Adipocyte (in vitro differentiated cells): Measurements from ENCODE around the gene RBMS2.

ENCODE experiments used
- DNase-seq: peaks from one replicate; pipeline ENCODE4 v3.0.0-alpha.2; 2015; ENCODE audit warnings: low read depth
- H3K27me3 ChIP-seq: replicated peaks from 2 replicates; pipeline ENCODE4 v1.7.0; 2013; ENCODE audit warnings: mild to moderate bottlenecking, low read length, moderate library complexity; ENCODE audit not compliant: control insufficient read depth, insufficient read depth
- H3K36me3 ChIP-seq: 2 replicates; pipeline ENCODE4 v1.7.0; 2013; ENCODE audit warnings: low read length, mild to moderate bottlenecking, moderate library complexity; ENCODE audit not compliant: control insufficient read depth, insufficient read depth, severe bottlenecking
- H3K4me1 ChIP-seq: 2 replicates; pipeline ENCODE4 v1.7.0; 2013; ENCODE audit warnings: mild to moderate bottlenecking, low read length, moderate library complexity; ENCODE audit not compliant: control insufficient read depth, insufficient read depth
- H3K4me3 ChIP-seq: 2 replicates; pipeline ENCODE4 v1.7.0; 2013; ENCODE audit warnings: mild to moderate bottlenecking, low read length, moderate library complexity
- H3K9ac ChIP-seq: 2 replicates; pipeline ENCODE4 v1.7.0; 2013; ENCODE audit warnings: mild to moderate bottlenecking, low read length, moderate library complexity
- H3K9me3 ChIP-seq: 2 replicates; pipeline ENCODE4 v1.7.0; 2013; ENCODE audit warnings: mild to moderate bottlenecking, low read length, moderate library complexity; ENCODE audit not compliant: control insufficient read depth

RBMS2 gene

GRCh38 chr12:56632701-56633467 is 111.3 kb downstream of the RBMS2 start:
- H3K27me3 ChIP-seq: no peaks in the 10 kb centered on the region
- DNase-seq: peak; percentile 24
- H3K36me3 ChIP-seq: peaks cover 8% of the 10 kb centered on the region
- no peaks in the 10 kb centered on the region for H3K9me3 ChIP-seq
- H3K4me1 ChIP-seq: peaks cover 58% of the 10 kb centered on the region
- H3K4me3 ChIP-seq: peak overlapping the region; percentile 99
- H3K9ac ChIP-seq: peak overlapping the region; percentile 96

- peaks cover 16% of the 10 kb centered on the region for H3K36me3 ChIP-seq
- H3K27me3 ChIP-seq: no peaks in the 10 kb centered on the region
- H3K4me3 ChIP-seq: peak overlapping the region; percentile 99
- H3K9me3 ChIP-seq: no peaks in the 10 kb centered on the region
- peak; percentile 2 for DNase-seq
- peaks cover 52% of the 10 kb centered on the region for H3K4me1 ChIP-seq
- H3K9ac ChIP-seq: peak overlapping the region; percentile 96
Measured at GRCh38 chr12:56633468-56634241, 112.0 kb downstream of the RBMS2 start.

- Histone ChIP-seq H3K4me1 (peaks cover 52% of the 10 kb centered on the region), H3K36me3 (peaks cover 23% of the 10 kb centered on the region), H3K27me3 (no peaks in the 10 kb centered on the region), H3K9ac (peak overlapping the region; percentile 96), H3K9me3 (no peaks in the 10 kb centered on the region), H3K4me3 (peak overlapping the region; percentile 99)
- peak; percentile 49 for DNase-seq
Measured at GRCh38 chr12:56634242-56634836, 112.7 kb downstream of the RBMS2 start.

GRCh38 chr12:56634837-56635791 is 113.5 kb downstream of the RBMS2 start:
- Histone ChIP-seq H3K36me3 (peaks cover 30% of the 10 kb centered on the region), H3K9ac (peak overlapping the region; percentile 96), H3K27me3 (no peaks in the 10 kb centered on the region), H3K4me3 (peak overlapping the region; percentile 99), H3K4me1 (peaks cover 52% of the 10 kb centered on the region), H3K9me3 (no peaks in the 10 kb centered on the region)
- peak; percentile 79 for DNase-seq

DNA sequence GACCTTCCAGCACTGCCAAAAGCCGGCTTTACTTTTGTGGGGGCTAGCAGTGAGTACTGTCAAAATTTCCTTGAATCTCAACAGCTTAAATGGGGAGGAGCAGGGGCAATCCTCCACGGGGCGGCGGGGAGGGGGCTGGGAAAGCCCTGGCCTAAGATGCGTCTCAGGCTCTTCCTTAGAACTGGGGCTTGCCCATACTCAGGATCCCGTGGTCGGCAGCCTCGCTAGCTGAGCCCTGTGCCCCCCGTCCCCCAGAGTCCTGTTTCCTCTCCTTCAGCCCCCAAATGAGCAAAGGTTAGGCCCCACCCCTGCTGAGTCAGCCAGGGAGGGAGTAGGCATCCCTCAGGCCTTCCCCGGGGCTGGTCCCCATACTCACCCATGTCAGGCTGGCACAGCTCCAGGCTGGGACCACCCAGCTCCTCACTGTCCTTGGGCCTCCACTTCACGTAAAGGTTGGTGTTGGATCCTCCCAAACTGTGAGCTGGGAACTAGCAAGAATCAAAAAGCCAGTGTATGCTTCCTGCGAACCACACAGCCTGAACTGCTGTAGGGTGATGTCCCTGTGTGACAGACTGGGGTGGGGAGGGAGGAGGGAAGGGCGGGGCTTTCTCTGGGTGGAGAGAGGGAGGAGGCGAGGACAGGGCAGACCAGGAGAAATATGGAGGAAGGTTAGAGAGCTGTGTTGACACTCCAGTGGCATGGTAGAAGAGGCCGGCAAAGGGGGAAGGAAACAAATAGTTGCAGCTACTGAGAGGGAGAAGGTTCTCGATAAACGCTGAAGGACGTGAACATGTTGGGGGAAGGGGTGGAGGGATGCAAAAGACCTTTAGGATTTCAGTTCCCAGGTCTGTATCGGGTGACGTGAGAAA is 114.4 kb downstream of the RBMS2 start:
- peaks cover 43% of the 10 kb centered on the region for H3K4me1 ChIP-seq
- H3K9me3 ChIP-seq: no peaks in the 10 kb centered on the region
- no peaks in the 10 kb centered on the region for H3K27me3 ChIP-seq
- H3K4me3 ChIP-seq: peak overlapping the region; percentile 99
- DNase-seq: peak; percentile 95
- H3K9ac ChIP-seq: peak overlapping the region; percentile 96
- H3K36me3 ChIP-seq: peaks cover 40% of the 10 kb centered on the region

DNA sequence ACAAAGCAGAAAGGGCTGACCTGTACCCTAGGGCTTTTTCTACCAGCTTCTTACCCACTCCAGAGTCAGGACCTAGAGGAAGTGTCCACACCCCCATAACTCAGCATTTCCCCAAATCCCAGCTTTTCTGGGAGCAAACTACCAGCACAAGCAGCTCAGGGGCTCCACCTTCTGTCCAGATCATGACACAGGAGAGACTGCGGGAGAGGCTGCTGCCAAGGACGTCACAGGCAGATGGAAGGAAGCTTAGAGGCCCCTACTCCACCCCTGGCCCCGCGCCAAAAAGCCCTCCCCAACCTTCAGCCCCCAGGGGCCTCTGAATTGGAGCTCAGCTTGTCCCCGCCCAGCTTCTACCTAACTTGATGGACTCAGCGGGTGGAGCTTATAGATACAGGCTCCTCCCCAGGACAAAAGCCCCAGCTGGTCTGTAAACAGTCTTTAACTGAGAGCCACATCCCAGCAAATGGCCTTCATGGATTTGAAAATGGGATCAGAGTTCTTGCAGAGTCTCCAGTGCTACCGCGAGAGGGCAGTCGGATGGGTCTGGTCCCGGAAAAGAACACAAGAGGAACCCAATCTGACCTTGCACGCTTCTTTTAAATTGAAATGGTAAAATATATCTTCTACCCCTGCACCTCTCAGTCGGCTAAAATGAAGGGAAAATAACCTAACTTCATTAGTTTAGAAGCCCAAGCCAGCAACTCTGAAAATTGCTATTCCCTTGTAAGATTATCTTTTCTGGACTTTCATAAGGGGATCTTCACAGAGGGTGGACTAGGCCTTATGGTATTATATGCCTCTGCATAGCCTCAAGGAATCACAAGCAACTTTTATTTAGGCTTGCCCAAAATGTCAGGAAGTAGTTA is 115.3 kb downstream of the RBMS2 start:
- H3K9ac ChIP-seq: peak overlapping the region; percentile 96
- peaks cover 37% of the 10 kb centered on the region for H3K4me1 ChIP-seq
- H3K4me3 ChIP-seq: peak overlapping the region; percentile 99
- peak; percentile 100 for DNase-seq
- peaks cover 48% of the 10 kb centered on the region for H3K36me3 ChIP-seq
- H3K9me3 ChIP-seq: no peaks in the 10 kb centered on the region
- H3K27me3 ChIP-seq: no peaks in the 10 kb centered on the region

DNA sequence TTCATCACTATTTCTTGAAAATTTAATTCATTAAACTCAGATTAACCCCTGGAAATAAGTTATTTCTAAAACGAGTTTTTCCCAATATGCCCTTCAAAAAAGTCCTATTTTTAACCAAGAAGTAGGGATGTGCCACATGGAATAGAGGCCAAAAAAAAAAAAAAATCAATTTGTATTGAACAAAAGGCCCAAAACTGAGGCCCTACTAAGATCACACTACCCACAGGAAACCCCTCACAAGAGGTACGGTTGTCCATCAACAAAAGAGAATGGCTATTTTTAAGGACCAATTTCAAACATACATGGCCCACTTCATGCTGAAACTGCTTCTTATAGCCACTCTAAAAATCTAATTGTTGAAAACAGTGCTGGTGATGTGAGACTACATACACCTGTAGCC is 116.0 kb downstream of the RBMS2 start:
- peaks cover 35% of the 10 kb centered on the region for H3K4me1 ChIP-seq
- no peaks in the 10 kb centered on the region for H3K27me3 ChIP-seq
- H3K9me3 ChIP-seq: no peaks in the 10 kb centered on the region
- peak overlapping the region; percentile 83 for H3K9ac ChIP-seq
- peaks cover 56% of the 10 kb centered on the region for H3K36me3 ChIP-seq
- no peak for DNase-seq
- H3K4me3 ChIP-seq: no peak overlapping the region

DNA sequence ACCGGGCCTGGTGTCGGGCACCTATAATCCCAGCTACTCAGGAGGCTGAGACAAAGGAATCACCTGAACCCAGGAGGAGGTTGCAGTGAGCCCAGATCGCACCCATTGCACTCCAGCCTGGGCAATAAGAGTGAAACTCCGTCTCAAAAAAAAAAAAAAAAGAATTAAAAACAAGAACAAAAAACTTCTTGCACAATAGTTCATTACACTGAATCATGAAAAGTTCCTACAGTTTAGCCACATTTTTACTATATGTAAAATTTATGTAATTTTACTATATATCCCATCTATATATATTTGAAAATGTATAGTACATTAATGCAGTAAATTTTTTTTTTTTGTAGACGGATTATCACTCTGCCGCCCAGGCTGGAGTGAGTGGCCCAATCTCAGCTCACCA is 119.6 kb downstream of the RBMS2 start:
- no peaks in the 10 kb centered on the region for H3K27me3 ChIP-seq
- peaks cover 38% of the 10 kb centered on the region for H3K4me1 ChIP-seq
- no peak overlapping the region for H3K9ac ChIP-seq
- peaks cover 77% of the 10 kb centered on the region for H3K36me3 ChIP-seq
- no peaks in the 10 kb centered on the region for H3K9me3 ChIP-seq
- H3K4me3 ChIP-seq: no peak overlapping the region
- no peak for DNase-seq

- H3K4me1 ChIP-seq: peaks cover 26% of the 10 kb centered on the region
- peak overlapping the region; percentile 100 for H3K9ac ChIP-seq
- no peaks in the 10 kb centered on the region for H3K27me3 ChIP-seq
- H3K4me3 ChIP-seq: peak overlapping the region; percentile 100
- H3K36me3 ChIP-seq: peaks cover 51% of the 10 kb centered on the region
- peak; percentile 42 for DNase-seq
- no peaks in the 10 kb centered on the region for H3K9me3 ChIP-seq
Measured at GRCh38 chr12:56644654-56645053, 123.0 kb downstream of the RBMS2 start.
